Activated naive CD4-positive, alpha-beta T cell treated with anti-CD3 and anti-CD28 coated beads, Interleukin-2, amount 10 ng/mL, durations not matched to agents 7 days and 5 days (primary cell): Measurements from ENCODE around the gene CCDC27.
"Not testable (repeated sequence)": the region's sequence is repeated elsewhere in the genome, so short reads cannot be mapped to it uniquely, and the experiment has no call there.

Experiments
- CTCF ChIA-PET: fragments of 350-600 bp; sonication (Branson Sonifier 250); formaldehyde crosslinking; loops from one replicate; lab custom pipeline; 2021; ENCODE audit warnings: antibody characterized with exemption; lab: Charles Lee
- DNase-seq: peaks from one replicate; pipeline ENCODE4 v3.0.0-alpha.2; 2020
- H3K27ac Mint-ChIP-seq: one replicate; pipeline ENCODE4 v1.8.0; 2021; ENCODE audit warnings: mild to moderate bottlenecking, moderate library complexity, mixed read lengths
- H3K27me3 Mint-ChIP-seq: one replicate; pipeline ENCODE4 v1.8.0; 2021; ENCODE audit warnings: mild to moderate bottlenecking, mixed read lengths
- H3K36me3 Mint-ChIP-seq: one replicate; pipeline ENCODE4 v1.8.0; 2021; ENCODE audit warnings: mixed read lengths
- H3K4me1 Mint-ChIP-seq: one replicate; pipeline ENCODE4 v1.8.0; 2021; ENCODE audit warnings: mixed read lengths
- H3K4me3 Mint-ChIP-seq: one replicate; pipeline ENCODE4 v1.8.0; 2021; ENCODE audit warnings: mild to moderate bottlenecking, moderate library complexity, mixed read lengths
- H3K9me3 Mint-ChIP-seq: one replicate; pipeline ENCODE4 v1.8.0; 2021; ENCODE audit warnings: mixed read lengths

Gene CCDC27

GRCh38 chr1:3712573-3713535 lies 39.4 kb upstream of the CCDC27 start:
- no peak overlapping the region for H3K27ac Mint-ChIP-seq
- CTCF ChIA-PET, result interaction anchor here (1.1 kb wide), 1 partner anchor 12 kb away, joined by 3 read pairs; no protein-coding TSS in a partner anchor
- no peak for DNase-seq
- no peak overlapping the region for H3K4me3 Mint-ChIP-seq
- peaks cover 45% of the 10 kb centered on the region for H3K27me3 Mint-ChIP-seq
- no peaks in the 10 kb centered on the region for H3K9me3 Mint-ChIP-seq
- no peaks in the 10 kb centered on the region for H3K36me3 Mint-ChIP-seq
- no peaks in the 10 kb centered on the region for H3K4me1 Mint-ChIP-seq

- no peaks in the 10 kb centered on the region for H3K9me3 Mint-ChIP-seq
- H3K4me1 Mint-ChIP-seq, result no peaks in the 10 kb centered on the region
- H3K27me3 Mint-ChIP-seq, result peaks cover 36% of the 10 kb centered on the region
- no peak overlapping the region for H3K27ac Mint-ChIP-seq
- no peak for DNase-seq
- H3K4me3 Mint-ChIP-seq, result no peak overlapping the region
- no peaks in the 10 kb centered on the region for H3K36me3 Mint-ChIP-seq
- CTCF ChIA-PET, result interaction anchor here (1.4 kb wide), 1 partner anchor 11 kb away, joined by 5 read pairs; no protein-coding TSS in a partner anchor
Measured at GRCh38 chr1:3713840-3714239, 38.4 kb upstream of the CCDC27 start.

- Mint-ChIP-seq H3K36me3 (no peaks in the 10 kb centered on the region), H3K4me3 (no peak overlapping the region)
Measured at GRCh38 chr1:3714284-3714741, 37.9 kb upstream of the CCDC27 start.

GRCh38 chr1:3714814-3715213 lies 37.4 kb upstream of the CCDC27 start:
- H3K36me3 Mint-ChIP-seq, result no peaks in the 10 kb centered on the region
- CTCF ChIA-PET, result interaction anchor here (1.4 kb wide), 1 partner anchor 10 kb away, joined by 5 read pairs; no protein-coding TSS in a partner anchor
- H3K27ac Mint-ChIP-seq, result no peak overlapping the region
- H3K4me3 Mint-ChIP-seq, result no peak overlapping the region
- peaks cover 26% of the 10 kb centered on the region for H3K27me3 Mint-ChIP-seq
- peaks cover 5% of the 10 kb centered on the region for H3K4me1 Mint-ChIP-seq
- DNase-seq, result no peak
- no peaks in the 10 kb centered on the region for H3K9me3 Mint-ChIP-seq

More at GRCh38 chr1:3714284-3714741, 37.9 kb upstream of the CCDC27 start:
- Mint-ChIP-seq H3K27ac (no peak overlapping the region), H3K4me1 (peaks cover under 1% of the 10 kb centered on the region), H3K27me3 (peaks cover 31% of the 10 kb centered on the region), H3K9me3 (no peaks in the 10 kb centered on the region)
- DNase-seq, result no peak
- CTCF ChIA-PET, result interaction anchor here (1.4 kb wide), 1 partner anchor 10 kb away, joined by 5 read pairs; no protein-coding TSS in a partner anchor

- no peak for DNase-seq
- Mint-ChIP-seq H3K4me1 (peaks cover 12% of the 10 kb centered on the region), H3K36me3 (no peaks in the 10 kb centered on the region), H3K27me3 (peaks cover 16% of the 10 kb centered on the region), H3K4me3 (no peak overlapping the region), H3K9me3 (no peaks in the 10 kb centered on the region), H3K27ac (no peak overlapping the region)
- CTCF ChIA-PET, result no interaction called here
Measured at GRCh38 chr1:3716351-3716750, 35.9 kb upstream of the CCDC27 start.

- Mint-ChIP-seq H3K4me3 (no peak overlapping the region), H3K9me3 (no peaks in the 10 kb centered on the region), H3K36me3 (no peaks in the 10 kb centered on the region), H3K4me1 (peaks cover 12% of the 10 kb centered on the region), H3K27me3 (peaks cover 16% of the 10 kb centered on the region), H3K27ac (no peak overlapping the region)
- no peak for DNase-seq
- CTCF ChIA-PET, result interaction anchor here (0.6 kb wide), 1 partner anchor 87 kb away, joined by 3 read pairs; no protein-coding TSS in a partner anchor
Measured at GRCh38 chr1:3717041-3717714, 35.1 kb upstream of the CCDC27 start.

- no peaks in the 10 kb centered on the region for H3K9me3 Mint-ChIP-seq
- H3K36me3 Mint-ChIP-seq, result no peaks in the 10 kb centered on the region
- H3K4me3 Mint-ChIP-seq, result no peak overlapping the region
- no peak overlapping the region for H3K27ac Mint-ChIP-seq
- CTCF ChIA-PET, result interaction anchor here (0.6 kb wide), 1 partner anchor 87 kb away, joined by 3 read pairs; no protein-coding TSS in a partner anchor
- peaks cover 16% of the 10 kb centered on the region for H3K27me3 Mint-ChIP-seq
- peaks cover 12% of the 10 kb centered on the region for H3K4me1 Mint-ChIP-seq
- peak; percentile 57 for DNase-seq
Measured at GRCh38 chr1:3717715-3718601, 34.3 kb upstream of the CCDC27 start.

GRCh38 chr1:3718764-3719163 lies 33.5 kb upstream of the CCDC27 start:
- Mint-ChIP-seq H3K27ac (no peak overlapping the region), H3K36me3 (no peaks in the 10 kb centered on the region), H3K4me3 (no peak overlapping the region), H3K27me3 (peaks cover 16% of the 10 kb centered on the region), H3K9me3 (no peaks in the 10 kb centered on the region), H3K4me1 (peaks cover 12% of the 10 kb centered on the region)
- DNase-seq, result no peak
- CTCF ChIA-PET, result no interaction called here

- no peaks in the 10 kb centered on the region for H3K36me3 Mint-ChIP-seq
- CTCF ChIA-PET, result interaction anchor here (0.6 to 1.5 kb wide), 3 partner anchors 18 to 105 kb away, joined by 3 read pairs; no protein-coding TSS in a partner anchor
- peaks cover 5% of the 10 kb centered on the region for H3K27me3 Mint-ChIP-seq
- H3K9me3 Mint-ChIP-seq, result no peaks in the 10 kb centered on the region
- no peak for DNase-seq
- H3K4me3 Mint-ChIP-seq, result no peak overlapping the region
- H3K4me1 Mint-ChIP-seq, result peaks cover 12% of the 10 kb centered on the region
- no peak overlapping the region for H3K27ac Mint-ChIP-seq
Measured at GRCh38 chr1:3721955-3722465, 30.2 kb upstream of the CCDC27 start.

- Mint-ChIP-seq H3K36me3 (no peaks in the 10 kb centered on the region), H3K9me3 (no peaks in the 10 kb centered on the region), H3K27ac (no peak overlapping the region), H3K4me3 (no peak overlapping the region), H3K27me3 (peaks cover 6% of the 10 kb centered on the region), H3K4me1 (peaks cover 12% of the 10 kb centered on the region)
- CTCF ChIA-PET, result interaction anchor here (0.6 to 1.5 kb wide), 3 partner anchors 12 to 101 kb away, joined by 3 read pairs; no protein-coding TSS in a partner anchor
- DNase-seq, result no peak
Measured at GRCh38 chr1:3722846-3723245, 29.4 kb upstream of the CCDC27 start.

GRCh38 chr1:3724416-3725030 lies 27.7 kb upstream of the CCDC27 start:
- not testable (repeated sequence) for H3K9me3 Mint-ChIP-seq, H3K4me3 Mint-ChIP-seq, H3K27ac Mint-ChIP-seq, H3K36me3 Mint-ChIP-seq, H3K4me1 Mint-ChIP-seq
- H3K27me3 Mint-ChIP-seq, result peaks cover 12% of the 10 kb centered on the region
- DNase-seq, result peak; percentile 82
- CTCF ChIA-PET, result interaction anchor here (0.6 to 1.9 kb wide), 11 partner anchors 10 to 234 kb away, joined by 3 to 10 read pairs (median 4); no protein-coding TSS in a partner anchor

GRCh38 chr1:3725366-3725765 lies 26.9 kb upstream of the CCDC27 start:
- peaks cover 12% of the 10 kb centered on the region for H3K27me3 Mint-ChIP-seq
- peaks cover 3% of the 10 kb centered on the region for H3K4me1 Mint-ChIP-seq
- no peak overlapping the region for H3K4me3 Mint-ChIP-seq
- no peaks in the 10 kb centered on the region for H3K36me3 Mint-ChIP-seq
- DNase-seq, result no peak
- H3K9me3 Mint-ChIP-seq, result no peaks in the 10 kb centered on the region
- CTCF ChIA-PET, result interaction anchor here (1.0 to 1.4 kb wide), 2 partner anchors 19 to 105 kb away, joined by 3 to 10 read pairs; no protein-coding TSS in a partner anchor
- H3K27ac Mint-ChIP-seq, result no peak overlapping the region
